K562 (cell line): ENCODE results near the gene NEDD4. TPM values are rescaled to one million over a fixed set of nuclear protein-coding genes. Genes with fewer than 3 reads are reported as not detected.

Experiments used
- GABPA ChIP-seq: fragments of 200-800 bp; sonication (Bioruptor generic); conservative IDR thresholded peaks from 2 replicates; pipeline ENCODE4 v1.6.1; 2016; ENCODE audit warnings: low read depth, missing genetic modification characterization, missing compliant biosample characterization
- GTF2A2 ChIP-seq: IDR thresholded peaks from 2 replicates; pipeline ENCODE4 v1.6.1; 2016; ENCODE audit warnings: mild to moderate bottlenecking, missing genetic modification characterization, missing compliant biosample characterization
- HNRNPH1 ChIP-seq: fragments of 200-400 bp; formaldehyde crosslinking; optimal IDR thresholded peaks from 2 replicates; pipeline ENCODE3; 2017; ENCODE audit warnings: low read depth, mild to moderate bottlenecking, low read length, moderate library complexity
- MCM5 ChIP-seq: fragments of 450-650 bp; IDR thresholded peaks from 2 replicates; pipeline ENCODE4 v1.6.1; 2016; ENCODE audit warnings: low read depth
- RAD51 ChIP-seq: fragments of 450-650 bp; IDR thresholded peaks from 2 replicates; pipeline ENCODE4 v1.7.1; 2016; ENCODE audit warnings: low read depth, mild to moderate bottlenecking, borderline replicate concordance
- SETDB1 ChIP-seq: IDR thresholded peaks from one replicate; pipeline ENCODE4 v1.6.1; 2012; ENCODE audit warnings: low read length, control low read depth, inconsistent platforms
- ZNF263 ChIP-seq: sonication (generic); formaldehyde crosslinking; IDR thresholded peaks from 2 replicates; pipeline ENCODE4 v1.8.0; 2022; ENCODE audit warnings: mild to moderate bottlenecking, missing genetic modification reagents, borderline replicate concordance
- polyA plus RNA-seq, 8 experiments: library from polyadenylated mRNA; depleted of rRNA in 4 of 8; stranded (reverse) in 5 of 8; unstranded in 3 of 8; fragments of >200 nt; fragmentation: Nextera tagmentation in 2 of 8; fragmentation: Illumina TruSeq in 1 of 8; extraction: Ambion mirVana in 2 of 8; extraction: Trizol in 1 of 8; gene quantifications; 2 replicates each; pipeline versions ENCODE4 v1.2.1 to v1.2.3, GENCODE V29; 2011 to 2014; ENCODE audit warnings: inconsistent platforms in 1 of 8, missing spikeins in 1 of 8
- total RNA-seq, 7 experiments: library from RNA; depleted of rRNA in 6 of 7; stranded (reverse); fragments of >200 nt in 6 of 7; fragmentation: Illumina TruSeq in 2 of 7; extraction: Trizol in 2 of 7; gene quantifications; 2 replicates each; pipeline versions ENCODE4 v1.2.1 to v1.2.3, GENCODE V29; 2011 to 2021; ENCODE audit warnings: low replicate concordance in 1 of 7
- TF ChIP-seq, protein P1 (sequence below), 2 experiments: fragments of 450-650 bp in 1 of 2; sonication (generic) in 1 of 2; formaldehyde crosslinking in 1 of 2; IDR thresholded peaks; 2 replicates each; pipeline versions ENCODE4 v1.7.1 to v1.9.0; 2016 to 2022; ENCODE audit warnings: inconsistent platforms in 1 of 2, mild to moderate bottlenecking in 1 of 2, missing genetic modification reagents in 1 of 2
- TF ChIP-seq, protein P2 (sequence below), 2 experiments: IDR thresholded peaks in 1 of 2; conservative IDR thresholded peaks in 1 of 2; 2 replicates each; pipeline ENCODE4 v1.6.1; 2016; ENCODE audit warnings: low read depth in 2 of 2, mild to moderate bottlenecking in 1 of 2, missing compliant biosample characterization in 1 of 2, missing genetic modification characterization in 1 of 2, moderate library complexity in 1 of 2
- TF ChIP-seq, protein P3 (sequence below): fragments of 450-650 bp; IDR thresholded peaks from 2 replicates; pipeline ENCODE4 v1.6.1; 2014; ENCODE audit warnings: low read depth, mild to moderate bottlenecking, moderate library complexity, borderline replicate concordance
- TF ChIP-seq, protein P4 (sequence below): sonication (generic); formaldehyde crosslinking; IDR thresholded peaks from 2 replicates; pipeline ENCODE4 v1.8.1; 2023; ENCODE audit warnings: mild to moderate bottlenecking, missing genetic modification reagents

NEDD4 gene
- total and polyA plus RNA-seq, 9 of the 15 experiments (the other 6 are each of a cell fraction or from before 2014, with no cell fraction given), result 7.2 to 23.7 (median 17.3) TPM

DNA sequence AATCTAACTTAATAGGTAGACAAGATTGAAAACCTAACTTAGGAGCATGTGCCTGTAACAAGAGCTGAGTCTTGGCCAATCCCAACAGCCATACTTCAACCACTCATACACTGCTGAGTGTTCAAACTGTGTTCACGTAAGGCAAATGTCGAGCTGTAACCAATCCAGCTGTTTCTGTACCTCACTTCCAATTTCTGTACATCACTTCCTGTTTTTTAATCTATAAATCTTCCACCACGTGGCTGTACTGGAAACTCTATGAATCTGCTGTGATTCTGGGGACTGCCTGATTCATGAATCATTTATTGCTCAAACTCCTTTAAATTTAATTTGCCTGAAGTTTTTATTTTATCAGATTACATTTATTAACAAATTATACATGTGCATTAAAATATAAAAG lies 44.6 kb upstream of the NEDD4 start (continued):
- TF ChIP-seq, protein P1, sequence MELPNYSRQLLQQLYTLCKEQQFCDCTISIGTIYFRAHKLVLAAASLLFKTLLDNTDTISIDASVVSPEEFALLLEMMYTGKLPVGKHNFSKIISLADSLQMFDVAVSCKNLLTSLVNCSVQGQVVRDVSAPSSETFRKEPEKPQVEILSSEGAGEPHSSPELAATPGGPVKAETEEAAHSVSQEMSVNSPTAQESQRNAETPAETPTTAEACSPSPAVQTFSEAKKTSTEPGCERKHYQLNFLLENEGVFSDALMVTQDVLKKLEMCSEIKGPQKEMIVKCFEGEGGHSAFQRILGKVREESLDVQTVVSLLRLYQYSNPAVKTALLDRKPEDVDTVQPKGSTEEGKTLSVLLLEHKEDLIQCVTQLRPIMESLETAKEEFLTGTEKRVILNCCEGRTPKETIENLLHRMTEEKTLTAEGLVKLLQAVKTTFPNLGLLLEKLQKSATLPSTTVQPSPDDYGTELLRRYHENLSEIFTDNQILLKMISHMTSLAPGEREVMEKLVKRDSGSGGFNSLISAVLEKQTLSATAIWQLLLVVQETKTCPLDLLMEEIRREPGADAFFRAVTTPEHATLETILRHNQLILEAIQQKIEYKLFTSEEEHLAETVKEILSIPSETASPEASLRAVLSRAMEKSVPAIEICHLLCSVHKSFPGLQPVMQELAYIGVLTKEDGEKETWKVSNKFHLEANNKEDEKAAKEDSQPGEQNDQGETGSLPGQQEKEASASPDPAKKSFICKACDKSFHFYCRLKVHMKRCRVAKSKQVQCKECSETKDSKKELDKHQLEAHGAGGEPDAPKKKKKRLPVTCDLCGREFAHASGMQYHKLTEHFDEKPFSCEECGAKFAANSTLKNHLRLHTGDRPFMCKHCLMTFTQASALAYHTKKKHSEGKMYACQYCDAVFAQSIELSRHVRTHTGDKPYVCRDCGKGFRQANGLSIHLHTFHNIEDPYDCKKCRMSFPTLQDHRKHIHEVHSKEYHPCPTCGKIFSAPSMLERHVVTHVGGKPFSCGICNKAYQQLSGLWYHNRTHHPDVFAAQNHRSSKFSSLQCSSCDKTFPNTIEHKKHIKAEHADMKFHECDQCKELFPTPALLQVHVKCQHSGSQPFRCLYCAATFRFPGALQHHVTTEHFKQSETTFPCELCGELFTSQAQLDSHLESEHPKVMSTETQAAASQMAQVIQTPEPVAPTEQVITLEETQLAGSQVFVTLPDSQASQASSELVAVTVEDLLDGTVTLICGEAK (IDR thresholded peaks at IDR 0.05), result peak; percentile 57; the same call in 1 of the 2 replicates
- TF ChIP-seq, protein P1 (CRISPR knock-in tag; IDR thresholded peaks at IDR 0.05), result no peak
- TF ChIP-seq HNRNPH1 (no peak), MCM5 (no peak), GTF2A2 (tag) (no peak), ZNF263 (CRISPR knock-in tag) (no peak), SETDB1 (no peak), RAD51 (peak; percentile 47; the same call in 1 of the 2 replicates), GABPA (peak; percentile 74)
- TF ChIP-seq, protein P2, sequence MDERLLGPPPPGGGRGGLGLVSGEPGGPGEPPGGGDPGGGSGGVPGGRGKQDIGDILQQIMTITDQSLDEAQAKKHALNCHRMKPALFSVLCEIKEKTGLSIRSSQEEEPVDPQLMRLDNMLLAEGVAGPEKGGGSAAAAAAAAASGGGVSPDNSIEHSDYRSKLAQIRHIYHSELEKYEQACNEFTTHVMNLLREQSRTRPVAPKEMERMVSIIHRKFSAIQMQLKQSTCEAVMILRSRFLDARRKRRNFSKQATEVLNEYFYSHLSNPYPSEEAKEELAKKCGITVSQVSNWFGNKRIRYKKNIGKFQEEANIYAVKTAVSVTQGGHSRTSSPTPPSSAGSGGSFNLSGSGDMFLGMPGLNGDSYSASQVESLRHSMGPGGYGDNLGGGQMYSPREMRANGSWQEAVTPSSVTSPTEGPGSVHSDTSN (CRISPR knock-in tag; IDR thresholded peaks at IDR 0.05; ENCODE audit: low read depth), result no peak
- TF ChIP-seq, protein P2 (tag; conservative IDR thresholded peaks at IDR 0.05; ENCODE audit: low read depth), result peak; percentile 70; the same call in 1 of the 2 replicates
- TF ChIP-seq, protein P3, sequence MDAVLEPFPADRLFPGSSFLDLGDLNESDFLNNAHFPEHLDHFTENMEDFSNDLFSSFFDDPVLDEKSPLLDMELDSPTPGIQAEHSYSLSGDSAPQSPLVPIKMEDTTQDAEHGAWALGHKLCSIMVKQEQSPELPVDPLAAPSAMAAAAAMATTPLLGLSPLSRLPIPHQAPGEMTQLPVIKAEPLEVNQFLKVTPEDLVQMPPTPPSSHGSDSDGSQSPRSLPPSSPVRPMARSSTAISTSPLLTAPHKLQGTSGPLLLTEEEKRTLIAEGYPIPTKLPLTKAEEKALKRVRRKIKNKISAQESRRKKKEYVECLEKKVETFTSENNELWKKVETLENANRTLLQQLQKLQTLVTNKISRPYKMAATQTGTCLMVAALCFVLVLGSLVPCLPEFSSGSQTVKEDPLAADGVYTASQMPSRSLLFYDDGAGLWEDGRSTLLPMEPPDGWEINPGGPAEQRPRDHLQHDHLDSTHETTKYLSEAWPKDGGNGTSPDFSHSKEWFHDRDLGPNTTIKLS, result no peak
- TF ChIP-seq, protein P4, sequence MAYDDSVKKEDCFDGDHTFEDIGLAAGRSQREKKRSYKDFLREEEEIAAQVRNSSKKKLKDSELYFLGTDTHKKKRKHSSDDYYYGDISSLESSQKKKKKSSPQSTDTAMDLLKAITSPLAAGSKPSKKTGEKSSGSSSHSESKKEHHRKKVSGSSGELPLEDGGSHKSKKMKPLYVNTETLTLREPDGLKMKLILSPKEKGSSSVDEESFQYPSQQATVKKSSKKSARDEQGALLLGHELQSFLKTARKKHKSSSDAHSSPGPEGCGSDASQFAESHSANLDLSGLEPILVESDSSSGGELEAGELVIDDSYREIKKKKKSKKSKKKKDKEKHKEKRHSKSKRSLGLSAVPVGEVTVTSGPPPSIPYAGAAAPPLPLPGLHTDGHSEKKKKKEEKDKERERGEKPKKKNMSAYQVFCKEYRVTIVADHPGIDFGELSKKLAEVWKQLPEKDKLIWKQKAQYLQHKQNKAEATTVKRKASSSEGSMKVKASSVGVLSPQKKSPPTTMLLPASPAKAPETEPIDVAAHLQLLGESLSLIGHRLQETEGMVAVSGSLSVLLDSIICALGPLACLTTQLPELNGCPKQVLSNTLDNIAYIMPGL (CRISPR knock-in tag), result no peak
